ENCODE measurements around the gene MYO9A.

The MYO9A gene

DNA sequence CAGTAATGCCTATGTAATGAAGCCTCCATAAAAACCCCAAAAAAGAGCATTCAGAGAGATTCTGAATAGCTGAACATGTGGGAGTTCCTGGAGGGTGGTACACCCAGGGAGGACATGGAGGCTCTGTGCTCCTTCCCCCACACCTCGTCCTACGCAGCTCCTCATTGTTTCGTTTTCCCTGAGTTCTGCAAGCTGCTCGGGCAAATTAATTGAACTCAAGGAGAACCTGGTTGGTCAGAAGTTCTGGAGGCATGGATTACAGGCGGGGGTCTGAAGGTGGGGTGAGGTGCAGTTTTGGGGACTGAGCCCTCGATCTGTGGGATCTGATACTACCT, 142.2 kb downstream of the MYO9A start:
- Histone ChIP-seq H3K9me3 (ENCODE audit: control insufficient read depth in 1 of 2, low read length in 2 of 2) (no peaks in the 10 kb centered on the region), H3K27me3 (ENCODE audit: control insufficient read depth in 1 of 2, insufficient read depth in 2 of 2, low read length in 2 of 2) (no peaks in the 10 kb centered on the region), H3K36me3 (ENCODE audit: control insufficient read depth in 1 of 2, insufficient read depth in 2 of 2, low read length in 2 of 2) (no peaks in the 10 kb centered on the region), H3K4me1 (ENCODE audit: control insufficient read depth in 1 of 2, insufficient read depth in 2 of 2, low read length in 2 of 2) (no peaks in the 10 kb centered on the region), H3K27ac (ENCODE audit: low read depth, low read length) (no peak overlapping the region), H3K9ac (ENCODE audit: low read depth in 1 of 2, low read length in 2 of 2) (no peak overlapping the region), H3K4me3 (ENCODE audit: low read depth in 1 of 2, low read length in 2 of 2) (no peak overlapping the region)

GRCh38 chr15:71974211-71974610, 143.7 kb downstream of the MYO9A start:
- H3K9ac ChIP-seq (ENCODE audit: low read depth in 1 of 2, low read length in 2 of 2), result no peak overlapping the region
- H3K27ac ChIP-seq (ENCODE audit: low read depth, low read length), result no peak overlapping the region
- no peaks in the 10 kb centered on the region for H3K36me3 ChIP-seq (ENCODE audit: control insufficient read depth in 1 of 2, insufficient read depth in 2 of 2, low read length in 2 of 2)

DNA sequence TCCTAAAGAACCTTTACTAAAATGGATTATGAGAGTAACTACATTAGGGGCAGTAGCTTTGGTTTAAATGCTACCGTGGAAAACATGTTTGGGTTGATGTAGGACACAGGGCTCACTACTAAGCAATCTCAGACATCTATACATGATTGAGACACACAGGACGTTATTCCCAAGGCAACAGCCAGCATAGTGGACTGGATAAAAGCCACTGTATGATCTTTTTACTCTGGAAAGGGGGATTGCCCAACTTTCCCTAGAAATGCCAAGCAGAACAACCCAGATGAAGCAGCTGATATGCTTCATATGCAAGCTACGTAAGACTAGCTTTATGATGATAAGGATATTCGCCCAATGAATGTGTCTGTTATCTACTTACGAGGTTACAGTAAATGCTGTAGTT, 144.6 kb downstream of the MYO9A start:
- Histone ChIP-seq H3K4me1 (ENCODE audit: control insufficient read depth in 1 of 2, insufficient read depth in 2 of 2, low read length in 2 of 2) (no peaks in the 10 kb centered on the region), H3K9me3 (ENCODE audit: control insufficient read depth in 1 of 2, low read length in 2 of 2) (no peaks in the 10 kb centered on the region), H3K36me3 (ENCODE audit: control insufficient read depth in 1 of 2, insufficient read depth in 2 of 2, low read length in 2 of 2) (no peaks in the 10 kb centered on the region), H3K27me3 (ENCODE audit: control insufficient read depth in 1 of 2, insufficient read depth in 2 of 2, low read length in 2 of 2) (no peaks in the 10 kb centered on the region), H3K27ac (ENCODE audit: low read depth, low read length) (no peak overlapping the region), H3K9ac (ENCODE audit: low read depth in 1 of 2, low read length in 2 of 2) (no peak overlapping the region), H3K4me3 (ENCODE audit: low read depth in 1 of 2, low read length in 2 of 2) (no peak overlapping the region)

More at GRCh38 chr15:71974211-71974610, 143.7 kb downstream of the MYO9A start:
- H3K9me3 ChIP-seq (ENCODE audit: control insufficient read depth in 1 of 2, low read length in 2 of 2), result no peaks in the 10 kb centered on the region
- no peaks in the 10 kb centered on the region for H3K4me1 ChIP-seq (ENCODE audit: control insufficient read depth in 1 of 2, insufficient read depth in 2 of 2, low read length in 2 of 2)
- no peaks in the 10 kb centered on the region for H3K27me3 ChIP-seq (ENCODE audit: control insufficient read depth in 1 of 2, insufficient read depth in 2 of 2, low read length in 2 of 2)
- no peak overlapping the region for H3K4me3 ChIP-seq (ENCODE audit: low read depth in 1 of 2, low read length in 2 of 2)

DNA sequence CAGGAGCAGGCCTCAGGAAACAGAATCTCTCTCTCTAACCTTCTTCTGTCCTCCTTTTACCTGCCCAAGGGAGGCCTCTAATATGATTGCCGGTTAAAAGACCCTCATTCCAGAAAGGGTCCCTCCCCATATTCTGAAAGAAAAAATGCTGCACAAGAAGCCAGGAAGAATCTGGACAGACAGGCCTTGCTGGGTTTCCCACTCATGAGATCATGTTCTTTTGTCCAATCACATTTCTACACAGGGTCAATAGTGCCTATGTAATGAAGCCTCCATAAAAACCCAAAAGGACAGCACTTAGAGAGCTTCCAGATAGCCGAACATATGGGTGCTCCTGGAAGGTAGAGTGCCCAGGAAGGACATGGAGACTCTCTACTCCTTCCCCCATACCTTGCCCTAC, 146.0 kb downstream of the MYO9A start:
- no peaks in the 10 kb centered on the region for H3K27me3 ChIP-seq (ENCODE audit: control insufficient read depth in 1 of 2, insufficient read depth in 2 of 2, low read length in 2 of 2)
- no peak overlapping the region for H3K4me3 ChIP-seq (ENCODE audit: low read depth in 1 of 2, low read length in 2 of 2)
- no peak overlapping the region for H3K27ac ChIP-seq (ENCODE audit: low read depth, low read length)
- H3K4me1 ChIP-seq (ENCODE audit: control insufficient read depth in 1 of 2, insufficient read depth in 2 of 2, low read length in 2 of 2), result no peaks in the 10 kb centered on the region
- no peak overlapping the region for H3K9ac ChIP-seq (ENCODE audit: low read depth in 1 of 2, low read length in 2 of 2)
- no peaks in the 10 kb centered on the region for H3K9me3 ChIP-seq (ENCODE audit: control insufficient read depth in 1 of 2, low read length in 2 of 2)
- H3K36me3 ChIP-seq (ENCODE audit: control insufficient read depth in 1 of 2, insufficient read depth in 2 of 2, low read length in 2 of 2), result no peaks in the 10 kb centered on the region

DNA sequence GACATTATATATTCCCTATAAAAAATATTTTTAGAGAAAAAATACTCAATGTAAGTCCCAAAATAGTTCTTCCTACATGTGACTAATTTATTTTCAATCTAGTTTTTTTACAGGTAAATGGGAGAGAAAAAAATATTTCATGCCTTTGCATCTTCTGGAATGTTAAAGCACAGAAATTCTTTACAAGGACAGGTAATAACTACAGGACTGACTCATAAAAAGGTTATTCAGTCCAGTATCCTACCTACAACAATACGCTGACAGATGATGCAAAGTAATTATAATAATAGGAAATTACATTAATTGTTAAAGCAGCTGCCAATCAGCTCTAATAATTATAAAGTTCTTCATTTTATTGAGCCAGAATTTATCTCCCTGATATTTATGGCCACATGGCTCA, 147.5 kb downstream of the MYO9A start:
- Histone ChIP-seq H3K27ac (ENCODE audit: low read depth, low read length) (no peak overlapping the region), H3K27me3 (ENCODE audit: control insufficient read depth in 1 of 2, insufficient read depth in 2 of 2, low read length in 2 of 2) (no peaks in the 10 kb centered on the region), H3K9ac (ENCODE audit: low read depth in 1 of 2, low read length in 2 of 2) (no peak overlapping the region), H3K36me3 (ENCODE audit: control insufficient read depth in 1 of 2, insufficient read depth in 2 of 2, low read length in 2 of 2) (no peaks in the 10 kb centered on the region), H3K4me3 (ENCODE audit: low read depth in 1 of 2, low read length in 2 of 2) (no peak overlapping the region), H3K4me1 (ENCODE audit: control insufficient read depth in 1 of 2, insufficient read depth in 2 of 2, low read length in 2 of 2) (no peaks in the 10 kb centered on the region), H3K9me3 (ENCODE audit: control insufficient read depth in 1 of 2, low read length in 2 of 2) (no peaks in the 10 kb centered on the region)

DNA sequence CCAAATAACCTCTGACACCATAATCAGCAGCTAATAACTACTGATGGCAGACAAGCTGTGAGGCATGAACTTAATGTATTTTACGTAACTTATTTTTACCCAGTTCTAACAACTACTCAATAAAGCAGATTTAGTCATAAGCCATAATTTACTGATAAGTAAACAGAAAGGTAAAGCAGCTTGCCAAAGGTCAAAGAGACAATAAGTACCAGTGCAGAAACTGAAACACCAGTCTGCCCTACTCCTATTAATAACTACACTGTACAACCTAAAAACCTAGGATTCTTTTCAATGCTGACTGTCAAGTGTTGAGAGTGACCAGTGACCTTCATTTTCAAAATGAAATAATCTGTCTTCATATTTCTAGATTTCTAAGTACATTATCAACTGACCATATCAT, 155.4 kb downstream of the MYO9A start:
- H3K36me3 ChIP-seq (ENCODE audit: control insufficient read depth in 1 of 2, insufficient read depth in 2 of 2, low read length in 2 of 2), result no peaks in the 10 kb centered on the region
- no peak overlapping the region for H3K9ac ChIP-seq (ENCODE audit: low read depth in 1 of 2, low read length in 2 of 2)
- peaks cover 8 to 14% of the 10 kb centered on the region in 2 donors for H3K4me1 ChIP-seq (ENCODE audit: control insufficient read depth in 1 of 2, insufficient read depth in 2 of 2, low read length in 2 of 2)
- H3K9me3 ChIP-seq (ENCODE audit: control insufficient read depth in 1 of 2, low read length in 2 of 2), result no peaks in the 10 kb centered on the region
- no peak overlapping the region for H3K27ac ChIP-seq (ENCODE audit: low read depth, low read length)
- no peaks in the 10 kb centered on the region for H3K27me3 ChIP-seq (ENCODE audit: control insufficient read depth in 1 of 2, insufficient read depth in 2 of 2, low read length in 2 of 2)
- H3K4me3 ChIP-seq (ENCODE audit: low read depth in 1 of 2, low read length in 2 of 2), result no peak overlapping the region

DNA sequence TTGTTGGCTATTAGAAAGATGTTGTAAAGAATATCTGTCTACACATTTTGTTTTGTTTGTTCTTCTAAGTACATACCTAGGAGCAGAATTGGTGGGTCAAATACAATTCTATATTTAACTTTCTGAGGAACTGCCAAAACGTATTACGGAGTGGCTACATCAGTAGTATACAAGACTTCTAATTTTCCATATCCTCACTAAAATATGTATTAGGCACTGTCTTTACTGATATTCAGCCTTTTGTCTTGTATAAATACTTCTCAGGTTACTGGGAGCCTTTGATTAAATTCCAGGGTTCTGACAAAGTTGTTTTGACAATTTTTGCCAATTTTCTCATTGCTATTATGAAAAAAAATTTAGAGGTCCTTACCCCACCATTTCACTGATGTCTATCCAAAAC, 160.9 kb downstream of the MYO9A start:
- Histone ChIP-seq H3K27me3 (ENCODE audit: control insufficient read depth in 1 of 2, insufficient read depth in 2 of 2, low read length in 2 of 2) (no peaks in the 10 kb centered on the region), H3K4me3 (ENCODE audit: low read depth in 1 of 2, low read length in 2 of 2) (no peak overlapping the region), H3K9me3 (ENCODE audit: control insufficient read depth in 1 of 2, low read length in 2 of 2) (no peaks in the 10 kb centered on the region), H3K36me3 (ENCODE audit: control insufficient read depth in 1 of 2, insufficient read depth in 2 of 2, low read length in 2 of 2) (no peaks in the 10 kb centered on the region), H3K27ac (ENCODE audit: low read depth, low read length) (no peak overlapping the region), H3K9ac (ENCODE audit: low read depth in 1 of 2, low read length in 2 of 2) (no peak overlapping the region), H3K4me1 (ENCODE audit: control insufficient read depth in 1 of 2, insufficient read depth in 2 of 2, low read length in 2 of 2) (peaks cover 1 to 5% of the 10 kb centered on the region in 2 donors)

DNA sequence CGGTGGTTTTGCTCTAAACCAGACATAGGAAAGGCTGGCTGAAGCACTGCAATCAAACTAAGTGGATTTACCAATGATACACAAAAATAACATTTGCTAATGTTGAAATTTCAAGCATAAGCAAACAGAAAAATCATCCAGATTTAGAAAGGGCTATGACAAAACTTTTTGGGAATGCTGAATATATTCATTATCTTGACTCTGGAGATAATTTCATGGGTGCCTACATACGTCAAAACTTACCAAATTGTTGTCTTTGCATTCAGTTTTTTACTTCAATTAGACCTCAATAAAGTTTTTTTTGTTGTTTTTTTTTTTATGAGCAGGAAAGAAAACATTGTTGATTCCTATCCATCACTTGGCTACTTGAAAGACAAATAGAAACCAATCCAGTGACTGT, 166.8 kb downstream of the MYO9A start:
- H3K4me1 ChIP-seq (ENCODE audit: control insufficient read depth in 1 of 2, insufficient read depth in 2 of 2, low read length in 2 of 2), result no peaks in the 10 kb centered on the region
- no peaks in the 10 kb centered on the region for H3K9me3 ChIP-seq (ENCODE audit: control insufficient read depth in 1 of 2, low read length in 2 of 2)
- H3K27me3 ChIP-seq (ENCODE audit: control insufficient read depth in 1 of 2, insufficient read depth in 2 of 2, low read length in 2 of 2), result no peaks in the 10 kb centered on the region
- H3K4me3 ChIP-seq (ENCODE audit: low read depth in 1 of 2, low read length in 2 of 2), result no peak overlapping the region
- H3K36me3 ChIP-seq (ENCODE audit: control insufficient read depth in 1 of 2, insufficient read depth in 2 of 2, low read length in 2 of 2), result no peaks in the 10 kb centered on the region
- no peak overlapping the region for H3K27ac ChIP-seq (ENCODE audit: low read depth, low read length)
- no peak overlapping the region for H3K9ac ChIP-seq (ENCODE audit: low read depth in 1 of 2, low read length in 2 of 2)

DNA sequence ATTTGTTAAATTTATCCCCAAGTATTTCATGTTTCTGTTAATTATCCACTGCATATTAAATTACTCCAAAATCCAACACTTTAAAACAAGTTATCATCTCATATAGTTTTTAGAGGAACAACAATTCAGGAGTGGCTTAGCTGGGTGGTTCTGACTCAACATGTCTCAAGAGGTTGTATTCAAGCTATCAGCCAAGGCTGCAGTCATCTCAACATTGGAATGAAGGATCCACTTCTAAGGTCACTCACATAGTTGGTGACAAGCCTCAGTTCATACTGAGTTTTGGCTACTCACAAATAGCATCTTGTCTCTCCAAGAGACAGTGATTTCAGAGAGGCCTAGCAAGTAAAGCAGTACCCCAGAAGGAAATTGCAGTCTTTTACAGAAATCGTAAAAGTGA, 172.9 kb downstream of the MYO9A start:
- Histone ChIP-seq H3K4me3 (ENCODE audit: low read depth in 1 of 2, low read length in 2 of 2) (no peak overlapping the region), H3K27me3 (ENCODE audit: control insufficient read depth in 1 of 2, insufficient read depth in 2 of 2, low read length in 2 of 2) (no peaks in the 10 kb centered on the region), H3K9ac (ENCODE audit: low read depth in 1 of 2, low read length in 2 of 2) (no peak overlapping the region), H3K27ac (ENCODE audit: low read depth, low read length) (no peak overlapping the region), H3K4me1 (ENCODE audit: control insufficient read depth in 1 of 2, insufficient read depth in 2 of 2, low read length in 2 of 2) (no peaks in the 10 kb centered on the region), H3K9me3 (ENCODE audit: control insufficient read depth in 1 of 2, low read length in 2 of 2) (no peaks in the 10 kb centered on the region), H3K36me3 (ENCODE audit: control insufficient read depth in 1 of 2, insufficient read depth in 2 of 2, low read length in 2 of 2) (no peaks in the 10 kb centered on the region)

DNA sequence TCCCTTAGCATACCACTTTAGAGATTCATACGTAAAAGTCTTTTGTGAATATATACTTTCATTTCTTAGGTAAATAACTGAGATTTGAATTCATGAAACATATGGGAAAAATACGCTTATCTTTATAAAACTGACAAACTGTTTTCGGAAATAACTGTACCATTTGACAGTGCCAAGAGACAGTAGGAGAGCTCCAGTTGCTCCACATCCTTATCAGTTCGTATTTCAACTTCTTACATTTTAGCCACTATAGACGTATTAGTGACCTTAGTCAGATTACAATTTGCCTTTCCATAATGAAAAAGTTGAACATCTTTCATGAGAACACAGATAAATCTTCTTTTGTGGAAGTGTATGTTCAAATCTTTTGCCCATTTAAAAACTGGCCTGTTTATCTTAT, 174.1 kb downstream of the MYO9A start:
- H3K9ac ChIP-seq (ENCODE audit: low read depth in 1 of 2, low read length in 2 of 2), result no peak overlapping the region

GRCh38 chr15:71939981-71940588, 177.9 kb downstream of the MYO9A start:
- Histone ChIP-seq H3K27me3 (ENCODE audit: control insufficient read depth in 1 of 2, insufficient read depth in 2 of 2, low read length in 2 of 2) (no peaks in the 10 kb centered on the region), H3K4me3 (ENCODE audit: low read depth in 1 of 2, low read length in 2 of 2) (no peak overlapping the region), H3K27ac (ENCODE audit: low read depth, low read length) (no peak overlapping the region), H3K9me3 (ENCODE audit: control insufficient read depth in 1 of 2, low read length in 2 of 2) (no peaks in the 10 kb centered on the region), H3K4me1 (ENCODE audit: control insufficient read depth in 1 of 2, insufficient read depth in 2 of 2, low read length in 2 of 2) (no peaks in the 10 kb centered on the region), H3K36me3 (ENCODE audit: control insufficient read depth in 1 of 2, insufficient read depth in 2 of 2, low read length in 2 of 2) (peaks cover 0 to 6% of the 10 kb centered on the region in 2 donors), H3K9ac (ENCODE audit: low read depth in 1 of 2, low read length in 2 of 2) (no peak overlapping the region)

More for the DNA sequence above, 174.1 kb downstream of the MYO9A start:
- Histone ChIP-seq H3K27ac (ENCODE audit: low read depth, low read length) (no peak overlapping the region), H3K4me1 (ENCODE audit: control insufficient read depth in 1 of 2, insufficient read depth in 2 of 2, low read length in 2 of 2) (no peaks in the 10 kb centered on the region), H3K4me3 (ENCODE audit: low read depth in 1 of 2, low read length in 2 of 2) (no peak overlapping the region), H3K36me3 (ENCODE audit: control insufficient read depth in 1 of 2, insufficient read depth in 2 of 2, low read length in 2 of 2) (no peaks in the 10 kb centered on the region), H3K9me3 (ENCODE audit: control insufficient read depth in 1 of 2, low read length in 2 of 2) (no peaks in the 10 kb centered on the region), H3K27me3 (ENCODE audit: control insufficient read depth in 1 of 2, insufficient read depth in 2 of 2, low read length in 2 of 2) (no peaks in the 10 kb centered on the region)

Measured in duodenal mucosa (tissue), 2 donors.